Nucleus accumbens (tissue), 56 donors: Measurements from ENCODE around the gene RPL36AL.
"Not testable (repeated sequence)": the region's sequence is repeated elsewhere in the genome, so short reads cannot be mapped to it uniquely, and the experiment has no call there.

Experiments
- DNase-seq, 56 donors: peaks; one replicate each; lab custom pipeline; 2025; lab: John Stamatoyannopoulos, UW

The RPL36AL gene

DNA sequence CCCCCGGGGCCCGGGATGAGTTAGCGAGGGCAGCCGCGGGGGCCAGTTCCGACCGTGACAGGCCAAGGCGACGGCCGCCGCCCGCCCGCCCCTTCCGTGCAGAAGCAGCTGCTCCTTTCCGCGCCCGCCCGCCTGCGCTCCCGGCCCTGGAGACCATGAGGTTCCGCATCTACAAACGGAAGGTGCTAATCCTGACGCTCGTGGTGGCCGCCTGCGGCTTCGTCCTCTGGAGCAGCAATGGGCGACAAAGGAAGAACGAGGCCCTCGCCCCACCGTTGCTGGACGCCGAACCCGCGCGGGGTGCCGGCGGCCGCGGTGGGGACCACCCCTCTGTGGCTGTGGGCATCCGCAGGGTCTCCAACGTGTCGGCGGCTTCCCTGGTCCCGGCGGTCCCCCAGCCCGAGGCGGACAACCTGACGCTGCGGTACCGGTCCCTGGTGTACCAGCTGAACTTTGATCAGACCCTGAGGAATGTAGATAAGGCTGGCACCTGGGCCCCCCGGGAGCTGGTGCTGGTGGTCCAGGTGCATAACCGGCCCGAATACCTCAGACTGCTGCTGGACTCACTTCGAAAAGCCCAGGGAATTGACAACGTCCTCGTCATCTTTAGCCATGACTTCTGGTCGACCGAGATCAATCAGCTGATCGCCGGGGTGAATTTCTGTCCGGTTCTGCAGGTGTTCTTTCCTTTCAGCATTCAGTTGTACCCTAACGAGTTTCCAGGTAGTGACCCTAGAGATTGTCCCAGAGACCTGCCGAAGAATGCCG is 872 bp upstream of the RPL36AL start:
- peak in 37 of 56 donors; percentile 3 to 84 (median 57) for DNase-seq

DNA sequence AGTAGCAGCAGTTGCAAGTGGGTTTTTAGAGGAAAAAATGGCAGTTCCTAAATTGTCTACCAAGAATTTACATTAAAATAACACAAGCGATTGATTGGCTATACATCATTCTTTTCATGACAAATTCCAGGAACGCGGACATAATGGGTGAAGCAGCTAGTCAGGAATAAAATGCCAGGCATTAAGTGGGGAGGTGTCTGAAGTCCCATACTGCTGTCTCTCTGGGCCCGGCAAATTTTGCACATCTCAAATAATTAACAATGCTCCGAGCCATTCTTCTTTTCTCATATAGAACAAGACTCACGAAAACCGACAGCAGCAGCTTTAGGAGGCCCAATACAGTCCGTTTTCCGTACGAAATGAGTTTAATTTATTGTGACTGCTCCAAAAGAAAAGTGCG is 696 bp downstream of the RPL36AL start:
- no peak for DNase-seq

GRCh38 chr14:49619273-49619672 is 1.2 kb downstream of the RPL36AL start:
- not testable (repeated sequence) for DNase-seq

DNA sequence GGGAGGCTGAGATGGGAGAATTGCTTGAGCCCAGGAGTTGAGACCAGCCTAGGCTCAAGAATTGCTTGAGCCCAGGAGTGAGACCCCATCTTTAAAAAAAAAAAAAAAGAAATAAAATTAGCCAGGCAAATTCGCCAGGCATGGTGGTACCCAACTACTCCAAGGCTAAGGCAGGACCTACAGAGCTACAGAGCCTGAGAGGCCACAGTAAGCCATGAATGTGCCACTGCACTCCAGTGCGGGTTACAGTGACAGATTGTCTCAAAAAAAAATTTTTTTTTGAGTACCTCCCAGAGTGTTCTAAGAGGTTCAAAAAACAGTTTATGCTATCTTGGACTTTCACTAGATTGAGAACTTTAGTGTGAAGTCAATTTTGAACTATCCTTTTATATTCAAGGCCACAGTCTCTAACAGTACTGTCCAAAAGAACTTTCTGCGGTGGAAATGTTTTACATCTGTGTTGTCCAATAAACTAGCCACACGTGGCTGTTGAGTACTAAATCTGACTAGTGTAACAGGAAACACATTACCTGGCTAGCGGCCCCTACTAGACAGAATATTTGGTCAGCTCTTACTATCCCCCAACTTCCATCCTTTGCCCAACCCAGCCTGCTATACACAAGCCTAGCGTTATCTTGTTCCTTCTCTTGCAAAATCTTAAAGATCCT is 2.4 kb downstream of the RPL36AL start:
- no peak for DNase-seq

- no peak for DNase-seq
Observed at GRCh38 chr14:49615776-49616175, 4.7 kb downstream of the RPL36AL start.

DNA sequence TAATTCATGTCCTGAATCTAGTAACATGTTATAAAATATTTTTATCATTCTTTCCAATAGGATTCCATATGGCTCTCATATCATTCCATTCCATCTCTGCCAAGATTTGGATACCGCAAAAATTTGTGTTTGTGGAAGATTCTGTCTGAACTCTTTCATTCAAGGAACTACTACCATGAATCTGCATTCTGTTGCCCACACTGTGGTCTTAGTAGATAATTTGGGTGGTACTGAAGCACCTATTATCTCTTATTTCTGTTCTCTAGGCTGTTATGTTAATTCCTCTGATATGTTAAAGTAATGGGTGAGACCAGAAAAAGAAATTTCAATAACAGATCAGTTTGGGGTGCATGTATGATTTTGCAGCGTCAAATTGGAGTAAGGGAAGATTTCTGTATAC is 6.2 kb downstream of the RPL36AL start:
- no peak for DNase-seq

GRCh38 chr14:49612671-49613070 is 7.8 kb downstream of the RPL36AL start:
- no peak for DNase-seq

- no peak for DNase-seq
Observed at GRCh38 chr14:49612251-49612650, 8.2 kb downstream of the RPL36AL start.

GRCh38 chr14:49607583-49607982 is 12.8 kb downstream of the RPL36AL start:
- DNase-seq: no peak

- DNase-seq: peak in 54 of 56 donors; percentile 19 to 86 (median 68)
Observed at GRCh38 chr14:49598485-49599300, 21.7 kb downstream of the RPL36AL start, which contains the start of gene LRR1. LRR1 (plus strand) TSS chr14:49598940; CDS start chr14:49599021, 81 bp downstream.

- DNase-seq: peak in 5 of 56 donors; percentile 23 to 64 (median 47)
Observed at GRCh38 chr14:49598189-49598484, 22.3 kb downstream of the RPL36AL start.

GRCh38 chr14:49594347-49595091 is 25.9 kb downstream of the RPL36AL start:
- DNase-seq: peak in 8 of 56 donors; percentile 0 to 23 (median 2)

- no peak for DNase-seq
Observed at GRCh38 chr14:49593016-49593415, 27.4 kb downstream of the RPL36AL start.

- DNase-seq: no peak
Observed at GRCh38 chr14:49589387-49589786, 31.0 kb downstream of the RPL36AL start.

- peak in 10 of 56 donors; percentile 27 to 74 (median 52) for DNase-seq
Observed at GRCh38 chr14:49586673-49587460, 33.6 kb downstream of the RPL36AL start.

DNA sequence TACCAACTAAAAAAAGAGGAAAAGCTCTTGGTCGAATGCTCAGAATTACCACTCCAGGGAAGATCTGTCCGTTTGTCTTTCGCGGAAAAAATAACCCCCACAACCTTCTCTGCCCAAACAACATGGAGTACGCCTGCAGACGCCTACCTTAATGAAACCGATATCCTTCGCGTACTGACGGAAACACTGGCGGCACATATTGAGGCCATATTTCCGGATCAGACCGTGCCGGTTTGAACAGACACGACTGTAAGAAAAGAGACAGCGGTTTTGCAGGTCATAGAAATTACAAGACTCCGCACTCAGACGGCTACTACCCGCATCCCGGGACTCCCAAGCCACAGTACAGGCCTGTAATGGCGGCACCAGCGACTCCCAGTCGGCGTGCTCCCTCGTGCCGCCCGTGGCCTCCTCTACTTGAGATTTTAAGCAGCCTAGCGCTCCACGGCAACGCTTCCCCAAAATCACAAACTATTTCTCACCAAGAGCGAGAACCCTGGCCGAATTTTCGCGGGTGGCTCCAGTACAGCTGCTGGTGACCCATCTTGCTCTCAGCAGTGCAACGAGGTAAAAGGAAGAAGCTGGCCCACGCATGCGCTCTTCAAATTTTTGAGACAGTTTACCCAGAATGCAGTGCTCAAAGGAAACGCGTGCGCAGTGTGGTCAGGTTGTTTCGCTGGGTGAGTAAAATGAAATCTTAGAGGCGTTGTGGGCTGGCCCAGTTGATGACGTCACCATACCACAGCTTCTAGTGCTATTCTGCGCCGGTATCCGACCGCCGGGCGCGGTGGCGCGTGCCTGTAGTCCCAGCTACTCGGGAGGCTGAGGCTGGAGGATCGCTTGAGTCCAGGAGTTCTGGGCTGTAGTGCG is 34.4 kb downstream of the RPL36AL start, which contains the start of gene RPS29:
Gene RPS29, minus strand, starts transcription at position 578 of the 870 bp plus-strand sequence. Its CDS starts 34 bp downstream, at position 544.
- DNase-seq: peak; percentile 24 to 99 (median 94)

GRCh38 chr14:49584981-49585640 is 35.3 kb downstream of the RPL36AL start:
- not testable (repeated sequence) for DNase-seq

GRCh38 chr14:49584058-49584457 is 36.4 kb downstream of the RPL36AL start:
- DNase-seq: no peak
